Measurements from ENCODE around the gene FKBP4. TPM values are rescaled to one million over a fixed set of nuclear protein-coding genes. Genes with fewer than 3 reads are reported as not detected.
A peak's percentile ranks its signal among the peaks of the same experiment; 100 is the strongest.

The FKBP4 gene
- total and polyA plus RNA-seq, 2 of the 8 experiments (the other 6 are each of a cell fraction or from before 2014, with no cell fraction given) = 72.6 to 243 TPM

- FAIRE-seq (no peak), DNase-seq (ENCODE audit: low read depth in 1 of 2, low spot score in 2 of 2) (no peak)
- H4K20me1 ChIP-seq (replicated peaks in 1 of 2; ENCODE audit: control insufficient read depth in 1 of 2, insufficient read depth in 2 of 2, low read length in 2 of 2) = no peaks in the 10 kb centered on the region
- no peak overlapping the region for H2AK5ac ChIP-seq (ENCODE audit: low read depth, low read length)
- H2AFZ ChIP-seq (ENCODE audit: low read length) = no peak overlapping the region
- no peak overlapping the region for H2BK5ac ChIP-seq (ENCODE audit: low read depth, low read length)
- no peak overlapping the region for H4K91ac ChIP-seq (replicated peaks; ENCODE audit: insufficient read length, low read length)
- no peak overlapping the region for H3K27ac ChIP-seq (ENCODE audit: low read depth, low read length)
- H3K36me3 ChIP-seq (ENCODE audit: control insufficient read depth in 2 of 4, insufficient read depth in 4 of 4, low read length in 3 of 4) = no peaks in the 10 kb centered on the region
- H2BK12ac ChIP-seq (ENCODE audit: low read depth, low read length) = peak overlapping the region; percentile 33; the same call in 1 of the 2 replicates
- H3K56ac ChIP-seq (replicated peaks; ENCODE audit: insufficient read length, low read depth, low read length) = no peak overlapping the region
- no peak overlapping the region; the same call in 1 of the 2 replicates for H3K18ac ChIP-seq (ENCODE audit: extremely low read depth, low read length)
- H3K4me3 ChIP-seq (ENCODE audit: extremely low read depth in 1 of 4, insufficient read depth in 2 of 4, low read depth in 3 of 4, low read length in 4 of 4) = no peak overlapping the region
- no peaks in the 10 kb centered on the region for H3K79me1 ChIP-seq (ENCODE audit: low read depth, low read length)
- H3K4ac ChIP-seq (replicated peaks; ENCODE audit: insufficient read length, low read depth, low read length) = no peak overlapping the region
- H3K27me3 ChIP-seq (replicated peaks in 1 of 4; ENCODE audit: control insufficient read depth in 3 of 4, extremely low read depth in 1 of 4, insufficient read depth in 3 of 4, low read length in 3 of 4) = no peaks in the 10 kb centered on the region
- 95% methylated on average over 11 of the region's 11 CpGs; no CpG with 5 or more reads in 1 of the 2 experiments for WGBS, 2 experiments (ENCODE audit: extremely low coverage in 1 of 2, insufficient coverage in 1 of 2, insufficient read length in 1 of 2, insufficient replicate concordance in 2 of 2, low coverage in 1 of 2, low lambda C conversion rate in 2 of 2, missing lambda C conversion rate in 1 of 2)
- no peak overlapping the region for H3K14ac ChIP-seq (ENCODE audit: insufficient read length)
- ChIA-PET CTCF (ENCODE audit: partially characterized antibody) (interaction anchor here (0.6 to 1.8 kb wide), 3 partner anchors 14 to 21 kb away, joined by 4 to 7 read pairs (median 5); no protein-coding TSS in a partner anchor), POLR2A (ENCODE audit: partially characterized antibody) (interaction anchor here (0.7 to 0.9 kb wide), 2 partner anchors 31 to 175 kb away, joined by 3 to 4 read pairs; no protein-coding TSS in a partner anchor)
- H4K5ac ChIP-seq (ENCODE audit: insufficient read length, low read depth, low read length) = no peak overlapping the region
- H3K4me1 ChIP-seq (replicated peaks in 1 of 4; ENCODE audit: control insufficient read depth in 3 of 4, insufficient read depth in 4 of 4, low read length in 3 of 4) = no peaks in the 10 kb centered on the region; a peak in 2 of 7 replicates
- no peaks in the 10 kb centered on the region for H3K79me2 ChIP-seq (ENCODE audit: control insufficient read depth in 1 of 2, insufficient read depth in 2 of 2, low read length in 2 of 2)
- H2BK20ac ChIP-seq (ENCODE audit: low read length) = no peak overlapping the region
- no peaks in the 10 kb centered on the region; the same call in 1 of the 2 replicates for H3K23me2 ChIP-seq (ENCODE audit: low read depth, low read length)
- H3K9me3 ChIP-seq (ENCODE audit: insufficient read depth in 2 of 2, low read depth in 1 of 2, low read length in 1 of 2) = no peaks in the 10 kb centered on the region
- no peak overlapping the region for H3K9ac ChIP-seq (replicated peaks in 1 of 4; ENCODE audit: extremely low read depth in 1 of 4, low read depth in 3 of 4, low read length in 3 of 4)
- H2BK120ac ChIP-seq (replicated peaks; ENCODE audit: low read depth, low read length) = no peak overlapping the region
- peak overlapping the region; percentile 75; the same call in 1 of the 2 replicates for H4K8ac ChIP-seq (ENCODE audit: extremely low read depth, insufficient read depth, low read length)
- no peak overlapping the region for H3K4me2 ChIP-seq (ENCODE audit: insufficient read depth in 1 of 2, low read depth in 2 of 2, low read length in 2 of 2)
- H2BK15ac ChIP-seq (ENCODE audit: low read length) = no peak overlapping the region; the same call in 1 of the 2 replicates
- H3K23ac ChIP-seq (ENCODE audit: insufficient read length) = no peak overlapping the region
- TF ChIP-seq RXRA (IDR thresholded peaks at IDR 0.05; ENCODE audit: insufficient read depth, low read depth, low read length) (no peak), SP4 (IDR thresholded peaks at IDR 0.05; ENCODE audit: low read length) (no peak), BACH1 (IDR thresholded peaks at IDR 0.05; ENCODE audit: low read length) (no peak), HDAC6 (IDR thresholded peaks at IDR 0.05; ENCODE audit: low read depth, low read length) (no peak), CHD1 (IDR thresholded peaks at IDR 0.05; ENCODE audit: low read depth, low read length) (no peak), SP2 (IDR thresholded peaks at IDR 0.05; ENCODE audit: low read length) (no peak)
These were observed 24.8 kb upstream of the FKBP4 start for GRCh38 chr12:2769866-2770533.
